ENCODE measurements around the gene SUPT5H.

SUPT5H gene

DNA sequence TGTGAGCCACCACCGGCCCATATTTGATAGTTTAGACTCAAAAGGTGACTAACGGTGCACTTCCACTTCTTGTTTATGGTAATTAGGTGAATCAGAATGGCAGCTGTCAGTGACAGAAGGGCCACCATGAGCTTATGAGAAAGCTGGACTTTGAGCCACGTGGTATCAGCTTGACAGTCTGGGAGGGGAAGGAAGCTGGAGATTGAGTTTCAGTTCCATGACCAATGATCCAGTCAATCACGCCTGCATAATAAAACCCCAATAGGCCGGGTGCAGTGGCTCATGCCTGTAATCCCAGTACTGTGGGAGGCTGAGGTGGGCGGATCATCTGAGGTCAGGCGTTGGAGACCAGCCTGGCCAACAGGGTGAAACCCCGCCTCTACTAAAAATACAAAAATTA, 79.1 kb downstream of the SUPT5H start:
- no peak for DNase-seq (ENCODE audit: low read depth)

- no peak for DNase-seq (ENCODE audit: low read depth)
These were observed 79.8 kb downstream of the SUPT5H start for GRCh38 chr19:39525205-39525604.
